ENCODE data around the gene DNPEP.

The DNPEP gene

GRCh38 chr2:219350710-219351221 lies 36.9 kb downstream of the DNPEP start:
- Histone ChIP-seq H3K9me2 (replicated peaks; ENCODE audit: insufficient read depth, low read length) (no peaks in the 10 kb centered on the region), H3K79me2 (ENCODE audit: insufficient read depth, low read length) (no peaks in the 10 kb centered on the region), H3K36me3 (ENCODE audit: low read length) (no peaks in the 10 kb centered on the region), H4K20me1 (ENCODE audit: low read depth, low read length) (no peaks in the 10 kb centered on the region), H2AFZ (ENCODE audit: low read depth, low read length, severe bottlenecking) (no peak overlapping the region), H3K4me2 (ENCODE audit: low read depth, low read length, poor library complexity, severe bottlenecking) (no peak overlapping the region), H3K9me3 (ENCODE audit: insufficient read depth, low read length) (no peaks in the 10 kb centered on the region), H3K9ac (ENCODE audit: low read length) (no peak overlapping the region), H3K4me3 (ENCODE audit: insufficient read depth, low read length, poor library complexity, severe bottlenecking) (no peak overlapping the region), H3K27ac (ENCODE audit: low read depth, low read length) (no peak overlapping the region), H3F3A (ENCODE audit: insufficient read depth) (no peaks in the 10 kb centered on the region), H3K27me3 (ENCODE audit: low read length) (no peaks in the 10 kb centered on the region)
- no peak for TF ChIP-seq EZH2phosphoT487 (conservative IDR thresholded peaks at IDR 0.05; ENCODE audit: low read length)
- no peak for TF ChIP-seq CTCF (IDR thresholded peaks at IDR 0.05; ENCODE audit: insufficient read depth, low read length, poor library complexity, severe bottlenecking)

- Histone ChIP-seq H2AFZ (ENCODE audit: low read depth, low read length, severe bottlenecking) (no peak overlapping the region), H3K9ac (ENCODE audit: low read length) (no peak overlapping the region), H3K9me3 (ENCODE audit: insufficient read depth, low read length) (no peaks in the 10 kb centered on the region), H3K27ac (ENCODE audit: low read depth, low read length) (no peak overlapping the region), H4K20me1 (ENCODE audit: low read depth, low read length) (no peaks in the 10 kb centered on the region), H3K36me3 (ENCODE audit: low read length) (no peaks in the 10 kb centered on the region), H3F3A (ENCODE audit: insufficient read depth) (no peaks in the 10 kb centered on the region), H3K27me3 (ENCODE audit: low read length) (no peaks in the 10 kb centered on the region), H3K4me2 (ENCODE audit: low read depth, low read length, poor library complexity, severe bottlenecking) (no peak overlapping the region), H3K79me2 (ENCODE audit: insufficient read depth, low read length) (no peaks in the 10 kb centered on the region), H3K4me3 (ENCODE audit: insufficient read depth, low read length, poor library complexity, severe bottlenecking) (no peak overlapping the region), H3K9me2 (replicated peaks; ENCODE audit: insufficient read depth, low read length) (no peaks in the 10 kb centered on the region)
- TF ChIP-seq CTCF (IDR thresholded peaks at IDR 0.05; ENCODE audit: insufficient read depth, low read length, poor library complexity, severe bottlenecking), result no peak
- TF ChIP-seq EZH2phosphoT487 (conservative IDR thresholded peaks at IDR 0.05; ENCODE audit: low read length), result no peak
These were observed 37.5 kb downstream of the DNPEP start for GRCh38 chr2:219350215-219350614.

GRCh38 chr2:219344751-219345430 lies 42.8 kb downstream of the DNPEP start:
- H2AFZ ChIP-seq (ENCODE audit: low read depth, low read length, severe bottlenecking), result no peak overlapping the region

More at GRCh38 chr2:219344751-219345430, 42.8 kb downstream of the DNPEP start:
- Histone ChIP-seq H3K9me2 (replicated peaks; ENCODE audit: insufficient read depth, low read length) (no peaks in the 10 kb centered on the region), H4K20me1 (ENCODE audit: low read depth, low read length) (no peaks in the 10 kb centered on the region), H3K9ac (ENCODE audit: low read length) (no peak overlapping the region), H3K36me3 (ENCODE audit: low read length) (no peaks in the 10 kb centered on the region), H3K4me3 (ENCODE audit: insufficient read depth, low read length, poor library complexity, severe bottlenecking) (no peak overlapping the region), H3K79me2 (ENCODE audit: insufficient read depth, low read length) (no peaks in the 10 kb centered on the region), H3K4me2 (ENCODE audit: low read depth, low read length, poor library complexity, severe bottlenecking) (no peak overlapping the region), H3F3A (ENCODE audit: insufficient read depth) (no peaks in the 10 kb centered on the region), H3K27me3 (ENCODE audit: low read length) (no peaks in the 10 kb centered on the region), H3K9me3 (ENCODE audit: insufficient read depth, low read length) (no peaks in the 10 kb centered on the region), H3K27ac (ENCODE audit: low read depth, low read length) (no peak overlapping the region)
- no peak for TF ChIP-seq EZH2phosphoT487 (conservative IDR thresholded peaks at IDR 0.05; ENCODE audit: low read length)
- no peak for TF ChIP-seq CTCF (IDR thresholded peaks at IDR 0.05; ENCODE audit: insufficient read depth, low read length, poor library complexity, severe bottlenecking)
